Left renal cortex interstitium (tissue), 4 donors: ENCODE measurements around the gene IL7R. TPM values are rescaled to one million over a fixed set of nuclear protein-coding genes. Genes with fewer than 3 reads are reported as not detected.
"Not testable (repeated sequence)": the region's sequence is repeated elsewhere in the genome, so short reads cannot be mapped to it uniquely, and the experiment has no call there.

Experiments used
- DNase-seq, 4 donors: peaks; one replicate each; pipeline ENCODE4 v3.0.0-alpha.2; 2013; ENCODE audit warnings: low read depth in 4 of 4, low spot score in 2 of 4, missing footprints in 1 of 4
- polyA plus RNA-seq, 4 donors: library from polyadenylated mRNA; unstranded; fragments of 120-200 nt; gene quantifications; one replicate each; pipeline ENCODE4 v1.2.1, GENCODE V29; 2013; ENCODE audit not compliant: insufficient read length in 4 of 4

Gene IL7R
- polyA plus RNA-seq, 4 donors = 0.52 to 1.5 (median 0.93) TPM

- DNase-seq = peak in 1 of 4 donors; percentile 9
Measured at GRCh38 chr5:35869685-35870277, 13.1 kb downstream of the IL7R start.

- no peak for DNase-seq
Measured at GRCh38 chr5:35870605-35871004, 13.9 kb downstream of the IL7R start.

- DNase-seq = no peak
Measured at GRCh38 chr5:35876454-35876853, 19.8 kb downstream of the IL7R start.

- no peak for DNase-seq
Measured at GRCh38 chr5:35876922-35877321, 20.2 kb downstream of the IL7R start.

GRCh38 chr5:35877655-35878054 is 21.0 kb downstream of the IL7R start:
- DNase-seq = no peak

- no peak for DNase-seq
Measured at GRCh38 chr5:35878079-35878478, 21.4 kb downstream of the IL7R start.

GRCh38 chr5:35879096-35879495 is 22.4 kb downstream of the IL7R start:
- DNase-seq = no peak

- no peak for DNase-seq
Measured at GRCh38 chr5:35879649-35880048, 23.0 kb downstream of the IL7R start.

- DNase-seq = no peak
Measured at GRCh38 chr5:35880156-35880555, 23.5 kb downstream of the IL7R start.

GRCh38 chr5:35881758-35882157 is 25.1 kb downstream of the IL7R start:
- no peak for DNase-seq

GRCh38 chr5:35884191-35884769 is 27.6 kb downstream of the IL7R start:
- no peak for DNase-seq

GRCh38 chr5:35884773-35885172 is 28.1 kb downstream of the IL7R start:
- no peak for DNase-seq

GRCh38 chr5:35886381-35886780 is 29.7 kb downstream of the IL7R start:
- DNase-seq = no peak

GRCh38 chr5:35887321-35888100 is 30.8 kb downstream of the IL7R start:
- DNase-seq = no peak

GRCh38 chr5:35890021-35891020 is 33.6 kb downstream of the IL7R start:
- DNase-seq = no peak

- not testable (repeated sequence) for DNase-seq
Measured at GRCh38 chr5:35892799-35893198, 36.1 kb downstream of the IL7R start.

- no peak for DNase-seq
Measured at GRCh38 chr5:35894131-35894530, 37.4 kb downstream of the IL7R start.

GRCh38 chr5:35898952-35899660 is 42.4 kb downstream of the IL7R start:
- no peak for DNase-seq

GRCh38 chr5:35899800-35900199 is 43.1 kb downstream of the IL7R start:
- DNase-seq = no peak
